Osteoblast (primary cell): ENCODE data around the gene PWWP2B. TPM values are rescaled to one million over a fixed set of nuclear protein-coding genes. Genes with fewer than 3 reads are reported as not detected.

Experiments
- DNase-seq: peaks from one replicate; pipeline ENCODE4 v3.0.0; 2011; ENCODE audit warnings: low spot score, mixed read lengths; ENCODE audit not compliant: insufficient read length; ENCODE audit errors: missing footprints
- H2AFZ ChIP-seq: 2 replicates; pipeline ENCODE4 v1.6.0; 2011; ENCODE audit warnings: mild to moderate bottlenecking, low read length
- H3K27ac ChIP-seq: 2 replicates; pipeline ENCODE4 v1.5.1; 2011; ENCODE audit warnings: mild to moderate bottlenecking, low read depth, low read length, moderate library complexity
- H3K27me3 ChIP-seq: 2 replicates; pipeline ENCODE4 v1.6.0; 2012; ENCODE audit warnings: mild to moderate bottlenecking, control low read depth, inconsistent platforms, low read length, moderate library complexity; ENCODE audit not compliant: insufficient read depth
- H3K36me3 ChIP-seq: 2 replicates; pipeline ENCODE4 v1.5.1; 2011; ENCODE audit warnings: mild to moderate bottlenecking, low read length, control low read depth, moderate library complexity; ENCODE audit not compliant: insufficient read depth
- H3K4me1 ChIP-seq: 2 replicates; pipeline ENCODE4 v1.5.1; 2011; ENCODE audit warnings: mild to moderate bottlenecking, low read length, control low read depth, moderate library complexity; ENCODE audit not compliant: insufficient read depth
- H3K4me2 ChIP-seq: 2 replicates; pipeline ENCODE4 v1.6.0; 2011; ENCODE audit warnings: mild to moderate bottlenecking, low read length; ENCODE audit not compliant: insufficient read depth
- H3K4me3 ChIP-seq: fragments of 200-600 bp; sonication (generic); 3 replicates; pipeline ENCODE4 v1.5.1; 2012; ENCODE audit warnings: mild to moderate bottlenecking, low read length, inconsistent platforms; ENCODE audit not compliant: insufficient read depth
- H3K79me2 ChIP-seq: 2 replicates; pipeline ENCODE4 v1.6.0; 2012; ENCODE audit warnings: mild to moderate bottlenecking, low read length, control low read depth, inconsistent platforms; ENCODE audit not compliant: insufficient read depth
- H3K9me3 ChIP-seq: 2 replicates; pipeline ENCODE4 v1.5.1; 2011; ENCODE audit warnings: low read depth, low read length, control low read depth
- H4K20me1 ChIP-seq: 2 replicates; pipeline ENCODE4 v1.6.0; 2012; ENCODE audit warnings: mild to moderate bottlenecking, low read length, control low read depth; ENCODE audit not compliant: insufficient read depth
- CTCF ChIP-seq: IDR thresholded peaks from 2 replicates; pipeline ENCODE4 v1.5.1; 2011; ENCODE audit warnings: mild to moderate bottlenecking, low read depth, low read length, moderate library complexity; ENCODE audit errors: extremely low read depth
- total RNA-seq: library from RNA; depleted of rRNA; stranded (reverse); fragments of >200 nt; gene quantifications from 2 replicates; pipeline ENCODE4 v1.2.3, GENCODE V29; 2012

The PWWP2B gene
- total RNA-seq, 1 donor: 18.5 TPM

- Histone ChIP-seq H2AFZ (no peak overlapping the region), H3K27me3 (no peaks in the 10 kb centered on the region), H3K4me3 (no peak overlapping the region), H3K9me3 (no peaks in the 10 kb centered on the region), H3K4me2 (no peak overlapping the region), H3K27ac (no peak overlapping the region), H3K79me2 (no peaks in the 10 kb centered on the region), H3K4me1 (no peaks in the 10 kb centered on the region), H4K20me1 (peaks cover 10% of the 10 kb centered on the region), H3K36me3 (no peaks in the 10 kb centered on the region)
- TF ChIP-seq CTCF: no peak
- peak; percentile 70 for DNase-seq
Measured at GRCh38 chr10:132356621-132357195, 40.3 kb upstream of the PWWP2B start.

GRCh38 chr10:132357286-132358058 is 39.5 kb upstream of the PWWP2B start:
- Histone ChIP-seq H3K27me3 (no peaks in the 10 kb centered on the region), H3K4me1 (no peaks in the 10 kb centered on the region), H3K36me3 (no peaks in the 10 kb centered on the region), H2AFZ (no peak overlapping the region), H3K4me2 (no peak overlapping the region), H3K79me2 (no peaks in the 10 kb centered on the region), H3K9me3 (no peaks in the 10 kb centered on the region), H3K27ac (no peak overlapping the region), H3K4me3 (no peak overlapping the region), H4K20me1 (peaks cover 10% of the 10 kb centered on the region)
- no peak for TF ChIP-seq CTCF
- peak; percentile 66 for DNase-seq

- no peaks in the 10 kb centered on the region for H3K79me2 ChIP-seq
- no peaks in the 10 kb centered on the region for H3K9me3 ChIP-seq
- H3K27ac ChIP-seq: no peak overlapping the region
- H4K20me1 ChIP-seq: no peaks in the 10 kb centered on the region
- no peak overlapping the region for H3K4me3 ChIP-seq
- peak; percentile 89 for DNase-seq
- H3K27me3 ChIP-seq: no peaks in the 10 kb centered on the region
- H3K36me3 ChIP-seq: no peaks in the 10 kb centered on the region
- H3K4me1 ChIP-seq: no peaks in the 10 kb centered on the region
- H2AFZ ChIP-seq: no peak overlapping the region
- no peak overlapping the region for H3K4me2 ChIP-seq
- TF ChIP-seq CTCF: no peak
Measured at GRCh38 chr10:132359305-132360040, 37.5 kb upstream of the PWWP2B start.
